CD4-positive, alpha-beta T cell (primary cell): ENCODE measurements around the gene KIAA1217. TPM values are rescaled to one million over a fixed set of nuclear protein-coding genes. Genes with fewer than 3 reads are reported as not detected.

Experiments
- ATAC-seq: fragments of 200-7000 bp; cut with Tn5 transposase; one replicate; pipeline ENCODE4 v1.10.0; 2022; ENCODE audit warnings: mild to moderate bottlenecking; ENCODE audit not compliant: poor library complexity
- CTCF ChIA-PET: fragments of 350-600 bp; sonication (Branson Sonifier 250); formaldehyde crosslinking; loops from one replicate; lab custom pipeline; 2021; ENCODE audit warnings: antibody characterized with exemption, inconsistent platforms; lab: Charles Lee
- POLR2A ChIA-PET: fragments of 350-600 bp; sonication (Branson Sonifier 250); formaldehyde crosslinking; loops from one replicate; lab custom pipeline; 2021; ENCODE audit warnings: antibody characterized with exemption, inconsistent platforms; lab: Charles Lee
- DNase-seq, 14 experiments: peaks; one replicate each; pipeline ENCODE4 v3.0.0-alpha.2; 2013 to 2020; ENCODE audit warnings: mixed read lengths in 2 of 14
- H3K27ac ChIP-seq, 2 donors: one replicate each; pipeline versions ENCODE4 v1.5.1 to v1.7.0; 2013; ENCODE audit warnings: low read length in 2 of 2, low read depth in 1 of 2, mild to moderate bottlenecking in 1 of 2
- H3K27me3 ChIP-seq, 2 experiments: 1 replicate in 1 of 2; 2 replicates in 1 of 2; pipeline versions ENCODE4 v1.6.1 to v1.7.0; 2013; ENCODE audit warnings: low read length in 2 of 2, control low read depth in 1 of 2, mild to moderate bottlenecking in 1 of 2, moderate library complexity in 1 of 2; ENCODE audit not compliant: insufficient read depth in 2 of 2, control insufficient read depth in 1 of 2
- H3K36me3 ChIP-seq: one replicate; pipeline ENCODE4 v1.6.1; 2013; ENCODE audit warnings: low read length, control low read depth; ENCODE audit not compliant: insufficient read depth
- H3K4me1 ChIP-seq: one replicate; pipeline ENCODE4 v1.6.1; 2013; ENCODE audit warnings: low read length, control low read depth; ENCODE audit not compliant: insufficient read depth
- H3K4me3 ChIP-seq: one replicate; pipeline ENCODE4 v1.5.1; 2013; ENCODE audit warnings: mild to moderate bottlenecking, low read length, moderate library complexity
- H3K9me3 ChIP-seq, 2 experiments: 1 replicate in 1 of 2; 2 replicates in 1 of 2; pipeline versions ENCODE4 v1.6.1 to v1.7.0; 2013; ENCODE audit warnings: low read length in 2 of 2, mild to moderate bottlenecking in 2 of 2, control low read depth in 1 of 2, moderate library complexity in 1 of 2; ENCODE audit not compliant: control insufficient read depth in 1 of 2, insufficient read depth in 1 of 2
- H3K27ac Mint-ChIP-seq: one replicate; pipeline ENCODE4 v1.8.0; 2020; ENCODE audit warnings: mixed read lengths
- H3K27me3 Mint-ChIP-seq: one replicate; pipeline ENCODE4 v1.8.0; 2021; ENCODE audit warnings: mixed read lengths
- H3K36me3 Mint-ChIP-seq: one replicate; pipeline ENCODE4 v1.8.0; 2021; ENCODE audit warnings: low read depth, mixed read lengths
- H3K4me1 Mint-ChIP-seq: one replicate; pipeline ENCODE4 v1.8.0; 2021; ENCODE audit warnings: low read depth, mixed read lengths
- H3K4me3 Mint-ChIP-seq: one replicate; pipeline ENCODE4 v1.8.0; 2020; ENCODE audit warnings: mild to moderate bottlenecking, mixed read lengths
- H3K9me3 Mint-ChIP-seq: one replicate; pipeline ENCODE4 v1.8.0; 2020; ENCODE audit warnings: mixed read lengths
- intact Hi-C, 2 experiments: fragments of 100-400 bp; cut with DNase I in 1 of 2; cut with micrococcal nuclease in 1 of 2; formaldehyde crosslinking; loops; one replicate each; pipeline versions ENCODE4 v1.15.1 to v1.9.0; 2023 to 2025; cut with DNase I, micrococcal nuclease
- total RNA-seq, 174 experiments: library from RNA in 2 of 174; stranded (reverse) in 2 of 174; gene quantifications; one replicate each; pipeline ENCODE4 v1.2.3 and lab custom pipeline; 2021 to 2026
- TF ChIP-seq, protein P1 (sequence below): fragments of 200-600 bp; IDR thresholded peaks from one replicate; pipeline ENCODE4 v1.8.0; 2022; ENCODE audit warnings: antibody characterized with exemption, mild to moderate bottlenecking

KIAA1217 gene
- total RNA-seq, 2 experiments from 2014 or later = not detected

DNA sequence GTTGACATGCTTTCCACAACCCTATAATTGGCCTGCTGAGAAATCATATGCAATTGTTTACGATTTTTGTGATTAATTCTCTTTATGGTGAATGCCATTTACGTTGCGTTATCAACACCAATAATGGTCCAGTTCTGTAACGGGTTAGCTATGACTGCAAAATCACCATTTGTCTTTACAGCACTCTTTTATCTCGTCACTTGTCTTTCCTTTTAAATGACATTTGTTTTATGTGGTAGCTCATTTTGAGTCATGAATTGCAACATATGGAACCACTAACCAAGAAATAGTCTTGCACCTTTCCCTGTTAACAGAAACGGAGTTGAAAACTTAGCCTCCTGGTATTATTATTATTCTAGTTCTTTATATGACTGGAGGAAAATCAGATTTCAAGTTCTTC lies 3.1 kb upstream of the KIAA1217 start:
- peaks cover 14% of the 10 kb centered on the region for H3K4me1 Mint-ChIP-seq
- H3K4me3 Mint-ChIP-seq = no peak overlapping the region
- intact Hi-C loops = no loop called here
- no peaks in the 10 kb centered on the region for H3K36me3 Mint-ChIP-seq
- ATAC-seq (no peak), DNase-seq (no peak)
- Histone ChIP-seq H3K27ac (no peak overlapping the region), H3K27me3 (peaks cover 5 to 24% of the 10 kb centered on the region in 2 experiments), H3K36me3 (no peaks in the 10 kb centered on the region), H3K4me3 (no peak overlapping the region), H3K4me1 (peaks cover 6% of the 10 kb centered on the region), H3K9me3 (no peaks in the 10 kb centered on the region)
- no peaks in the 10 kb centered on the region for H3K9me3 Mint-ChIP-seq
- no peak overlapping the region for H3K27ac Mint-ChIP-seq
- TF ChIP-seq, protein P1, sequence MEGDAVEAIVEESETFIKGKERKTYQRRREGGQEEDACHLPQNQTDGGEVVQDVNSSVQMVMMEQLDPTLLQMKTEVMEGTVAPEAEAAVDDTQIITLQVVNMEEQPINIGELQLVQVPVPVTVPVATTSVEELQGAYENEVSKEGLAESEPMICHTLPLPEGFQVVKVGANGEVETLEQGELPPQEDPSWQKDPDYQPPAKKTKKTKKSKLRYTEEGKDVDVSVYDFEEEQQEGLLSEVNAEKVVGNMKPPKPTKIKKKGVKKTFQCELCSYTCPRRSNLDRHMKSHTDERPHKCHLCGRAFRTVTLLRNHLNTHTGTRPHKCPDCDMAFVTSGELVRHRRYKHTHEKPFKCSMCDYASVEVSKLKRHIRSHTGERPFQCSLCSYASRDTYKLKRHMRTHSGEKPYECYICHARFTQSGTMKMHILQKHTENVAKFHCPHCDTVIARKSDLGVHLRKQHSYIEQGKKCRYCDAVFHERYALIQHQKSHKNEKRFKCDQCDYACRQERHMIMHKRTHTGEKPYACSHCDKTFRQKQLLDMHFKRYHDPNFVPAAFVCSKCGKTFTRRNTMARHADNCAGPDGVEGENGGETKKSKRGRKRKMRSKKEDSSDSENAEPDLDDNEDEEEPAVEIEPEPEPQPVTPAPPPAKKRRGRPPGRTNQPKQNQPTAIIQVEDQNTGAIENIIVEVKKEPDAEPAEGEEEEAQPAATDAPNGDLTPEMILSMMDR = no peak
- ChIA-PET POLR2A (no interaction called here), CTCF (no interaction called here)
- peaks cover 56% of the 10 kb centered on the region for H3K27me3 Mint-ChIP-seq

DNA sequence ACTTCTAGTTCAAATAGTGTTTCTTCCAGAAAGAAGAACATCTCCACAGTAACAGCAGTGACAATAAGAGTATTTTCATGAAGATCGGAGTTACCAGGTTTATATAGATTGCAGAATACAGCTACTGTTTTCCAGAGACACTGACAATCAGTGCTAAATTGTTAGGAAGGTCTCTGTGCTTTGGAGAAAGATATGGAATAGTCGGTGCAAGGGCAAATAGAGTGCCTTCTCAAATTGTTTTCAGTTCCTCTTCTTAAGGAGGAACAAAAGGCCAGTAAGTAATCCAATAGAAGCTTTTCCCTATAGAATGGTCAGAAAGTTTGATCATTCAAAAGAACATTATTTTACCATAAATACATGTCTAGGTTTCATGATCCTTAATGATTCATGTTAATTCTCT lies 2.6 kb upstream of the KIAA1217 start:
- no peak overlapping the region for H3K4me3 ChIP-seq
- peaks cover 56% of the 10 kb centered on the region for H3K27me3 Mint-ChIP-seq
- DNase-seq = no peak
- ChIA-PET POLR2A (no interaction called here), CTCF (interaction anchor here (0.6 kb wide), 1 partner anchor 477 kb away, joined by 3 read pairs; no protein-coding TSS in a partner anchor)
- TF ChIP-seq, protein P1 = no peak
- no peak for ATAC-seq
- peaks cover 14% of the 10 kb centered on the region for H3K4me1 Mint-ChIP-seq
- H3K27ac Mint-ChIP-seq = no peak overlapping the region
- no peak overlapping the region for H3K4me3 Mint-ChIP-seq
- no peaks in the 10 kb centered on the region for H3K9me3 ChIP-seq
- H3K27me3 ChIP-seq = peaks cover 5 to 24% of the 10 kb centered on the region in 2 experiments
- H3K27ac ChIP-seq = no peak overlapping the region
- H3K4me1 ChIP-seq = peaks cover 6% of the 10 kb centered on the region
- H3K36me3 ChIP-seq = no peaks in the 10 kb centered on the region
- intact Hi-C loops = no loop called here
- no peaks in the 10 kb centered on the region for H3K9me3 Mint-ChIP-seq
- H3K36me3 Mint-ChIP-seq = no peaks in the 10 kb centered on the region

DNA sequence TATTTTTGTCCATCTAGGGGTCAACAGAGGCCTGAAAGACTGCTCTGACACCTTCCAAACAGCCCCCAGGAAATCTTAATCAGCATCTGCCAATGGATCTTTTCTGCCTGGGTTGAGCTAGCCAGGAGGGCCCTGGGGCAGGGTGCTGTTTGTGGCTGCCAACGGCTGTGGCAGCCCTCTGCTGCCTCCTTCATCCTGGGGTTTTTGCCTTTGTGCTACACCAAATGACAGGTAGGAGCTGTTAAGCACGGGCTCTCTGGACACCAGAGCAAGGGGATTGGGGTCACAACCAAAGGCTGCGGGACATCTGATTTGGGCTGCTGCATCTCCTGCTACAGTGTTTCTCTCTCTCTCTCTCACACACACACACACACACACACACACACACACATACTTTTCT lies 2.0 kb upstream of the KIAA1217 start:
- no peak overlapping the region for H3K27ac ChIP-seq
- peaks cover 6% of the 10 kb centered on the region for H3K4me1 ChIP-seq
- H3K27ac Mint-ChIP-seq = no peak overlapping the region
- H3K9me3 Mint-ChIP-seq = no peaks in the 10 kb centered on the region
- TF ChIP-seq, protein P1 = no peak
- no peaks in the 10 kb centered on the region for H3K9me3 ChIP-seq
- H3K27me3 ChIP-seq = peaks cover 8 to 24% of the 10 kb centered on the region in 2 experiments
- peaks cover 56% of the 10 kb centered on the region for H3K27me3 Mint-ChIP-seq
- POLR2A ChIA-PET = no interaction called here
- DNase-seq (no peak), ATAC-seq (no peak)
- no peak overlapping the region for H3K4me3 ChIP-seq
- H3K4me3 Mint-ChIP-seq = no peak overlapping the region
- peaks cover 14% of the 10 kb centered on the region for H3K4me1 Mint-ChIP-seq
- no peaks in the 10 kb centered on the region for H3K36me3 ChIP-seq
- no peaks in the 10 kb centered on the region for H3K36me3 Mint-ChIP-seq
- CTCF ChIA-PET = interaction anchor here (0.6 kb wide), 1 partner anchor 476 kb away, joined by 3 read pairs; no protein-coding TSS in a partner anchor
- intact Hi-C loops = no loop called here
